ENCODE data around the gene ZBTB7C. TPM values are rescaled to one million over a fixed set of nuclear protein-coding genes. Genes with fewer than 3 reads are reported as not detected.

ZBTB7C gene
- total RNA-seq, 1 experiment from 2014 or later = 0.32 TPM

GRCh38 chr18:48404716-48405507 lies 4.3 kb downstream of the ZBTB7C start:
- intact Hi-C loops (cut with micrococcal nuclease; ENCODE audit: unreplicated experiment) = no loop called here
- POLR2A ChIA-PET (ENCODE audit: low non-redundant PET) = no interaction called here
- Histone ChIP-seq H3K27ac (ENCODE audit: low read depth, low read length, poor library complexity, severe bottlenecking) (no peak overlapping the region), H3K27me3 (replicated peaks; ENCODE audit: insufficient read depth, low read depth, low read length, poor library complexity) (peaks cover 43% of the 10 kb centered on the region), H3K36me3 (ENCODE audit: insufficient read depth, low read length, poor library complexity, severe bottlenecking) (no peaks in the 10 kb centered on the region), H3K4me3 (ENCODE audit: low read depth, low read length, poor library complexity, severe bottlenecking) (no peak overlapping the region), H3K9me3 (ENCODE audit: low read depth, low read length, poor library complexity, severe bottlenecking) (no peaks in the 10 kb centered on the region), H3K4me1 (ENCODE audit: insufficient read depth, low read length, poor library complexity, severe bottlenecking) (no peaks in the 10 kb centered on the region)
- no TSS peak for BruUV-seq (replicated peaks)
- DNase-seq (ENCODE audit: low spot score) = no peak
- CTCF ChIA-PET = no interaction called here
- TF ChIP-seq CTCF (conservative IDR thresholded peaks at IDR 0.05; ENCODE audit: low read depth, low read length) (no peak), EZH2 (IDR thresholded peaks at IDR 0.05; ENCODE audit: borderline replicate concordance, low read depth, low read length, poor library complexity, severe bottlenecking) (no peak)

GRCh38 chr18:48402953-48403352 lies 6.2 kb downstream of the ZBTB7C start:
- no peak for DNase-seq (ENCODE audit: low spot score)
- Histone ChIP-seq H3K27ac (ENCODE audit: low read depth, low read length, poor library complexity, severe bottlenecking) (no peak overlapping the region), H3K9me3 (ENCODE audit: low read depth, low read length, poor library complexity, severe bottlenecking) (no peaks in the 10 kb centered on the region), H3K4me1 (ENCODE audit: insufficient read depth, low read length, poor library complexity, severe bottlenecking) (no peaks in the 10 kb centered on the region), H3K4me3 (ENCODE audit: low read depth, low read length, poor library complexity, severe bottlenecking) (no peak overlapping the region), H3K27me3 (replicated peaks; ENCODE audit: insufficient read depth, low read depth, low read length, poor library complexity) (peaks cover 36% of the 10 kb centered on the region), H3K36me3 (ENCODE audit: insufficient read depth, low read length, poor library complexity, severe bottlenecking) (no peaks in the 10 kb centered on the region)
- POLR2A ChIA-PET (ENCODE audit: low non-redundant PET) = no interaction called here
- CTCF ChIA-PET = interaction anchor here (1.3 kb wide), 1 partner anchor 9 kb away, joined by 3 read pairs; no protein-coding TSS in a partner anchor
- intact Hi-C loops (cut with micrococcal nuclease; ENCODE audit: unreplicated experiment) = no loop called here
- TF ChIP-seq CTCF (conservative IDR thresholded peaks at IDR 0.05; ENCODE audit: low read depth, low read length) (no peak), EZH2 (IDR thresholded peaks at IDR 0.05; ENCODE audit: borderline replicate concordance, low read depth, low read length, poor library complexity, severe bottlenecking) (no peak)
- no TSS peak for BruUV-seq (replicated peaks)

- Histone ChIP-seq H3K36me3 (ENCODE audit: insufficient read depth, low read length, poor library complexity, severe bottlenecking) (no peaks in the 10 kb centered on the region), H3K4me3 (ENCODE audit: low read depth, low read length, poor library complexity, severe bottlenecking) (no peak overlapping the region), H3K9me3 (ENCODE audit: low read depth, low read length, poor library complexity, severe bottlenecking) (no peaks in the 10 kb centered on the region), H3K27ac (ENCODE audit: low read depth, low read length, poor library complexity, severe bottlenecking) (no peak overlapping the region), H3K27me3 (replicated peaks; ENCODE audit: insufficient read depth, low read depth, low read length, poor library complexity) (peaks cover 33% of the 10 kb centered on the region), H3K4me1 (ENCODE audit: insufficient read depth, low read length, poor library complexity, severe bottlenecking) (no peaks in the 10 kb centered on the region)
- CTCF ChIA-PET = no interaction called here
- TF ChIP-seq CTCF (conservative IDR thresholded peaks at IDR 0.05; ENCODE audit: low read depth, low read length) (no peak), EZH2 (IDR thresholded peaks at IDR 0.05; ENCODE audit: borderline replicate concordance, low read depth, low read length, poor library complexity, severe bottlenecking) (no peak)
- POLR2A ChIA-PET (ENCODE audit: low non-redundant PET) = no interaction called here
- no TSS peak for BruUV-seq (replicated peaks)
- intact Hi-C loops (cut with micrococcal nuclease; ENCODE audit: unreplicated experiment) = no loop called here
- DNase-seq (ENCODE audit: low spot score) = no peak
Observed at GRCh38 chr18:48399303-48400075, 9.7 kb downstream of the ZBTB7C start.
